Keratinocyte (primary cell): ENCODE data around the gene SCFD2. TPM values are rescaled to one million over a fixed set of nuclear protein-coding genes. Genes with fewer than 3 reads are reported as not detected.
"Not testable (repeated sequence)": the region's sequence is repeated elsewhere in the genome, so short reads cannot be mapped to it uniquely, and the experiment has no call there.

Experiments used
- DNase-seq: peaks from one replicate; pipeline ENCODE4 v3.0.0-alpha.2; 2011; ENCODE audit warnings: low read depth, missing footprints, low spot score
- FAIRE-seq: peaks from 2 replicates; lab custom pipeline; 2011; peaks lifted over from hg19 to GRCh38; lab: Jason Lieb, UNC
- H2AFZ ChIP-seq: 2 replicates; pipeline ENCODE4 v1.6.0; 2012; ENCODE audit warnings: low read length, control low read depth, inconsistent platforms; ENCODE audit not compliant: control insufficient read depth
- H3K27ac ChIP-seq: 2 replicates; pipeline ENCODE4 v1.5.1; 2011; ENCODE audit warnings: low read length; ENCODE audit not compliant: control insufficient read depth, insufficient read depth
- H3K27me3 ChIP-seq: 3 replicates; pipeline ENCODE4 v1.6.0; 2011; ENCODE audit warnings: low read length; ENCODE audit not compliant: control insufficient read depth, insufficient read depth; ENCODE audit errors: extremely low read depth
- H3K36me3 ChIP-seq, 2 experiments: 2 replicates in 1 of 2; 3 replicates in 1 of 2; pipeline ENCODE4 v1.5.1; 2011; ENCODE audit warnings: low read length in 2 of 2, mild to moderate bottlenecking in 1 of 2; ENCODE audit not compliant: control insufficient read depth in 2 of 2, insufficient read depth in 2 of 2; ENCODE audit errors: extremely low read depth in 1 of 2
- H3K4me1 ChIP-seq: 3 replicates; pipeline ENCODE4 v1.5.1; 2011; ENCODE audit warnings: low read length; ENCODE audit not compliant: control insufficient read depth, insufficient read depth; ENCODE audit errors: extremely low read depth
- H3K4me2 ChIP-seq: 3 replicates; pipeline ENCODE4 v1.6.0; 2011; ENCODE audit warnings: low read depth, low read length; ENCODE audit not compliant: control insufficient read depth, insufficient read depth; ENCODE audit errors: extremely low read depth
- H3K4me3 ChIP-seq, 3 experiments: fragments of 200-600 bp in 1 of 3; sonication (generic) in 1 of 3; 2 replicates in 2 of 3; 3 replicates in 1 of 3; pipeline ENCODE4 v1.5.1; 2011 to 2016; ENCODE audit warnings: low read length in 3 of 3, mild to moderate bottlenecking in 3 of 3, control low read depth in 2 of 3, inconsistent platforms in 1 of 3, low read depth in 1 of 3, mixed read lengths in 1 of 3, mixed run types in 1 of 3, moderate library complexity in 1 of 3; ENCODE audit not compliant: control insufficient read depth in 2 of 3, insufficient read depth in 2 of 3; ENCODE audit errors: extremely low read depth in 1 of 3
- H3K79me2 ChIP-seq: 2 replicates; pipeline ENCODE4 v1.6.0; 2012; ENCODE audit warnings: low read length; ENCODE audit not compliant: control insufficient read depth, insufficient read depth
- H3K9ac ChIP-seq: 3 replicates; pipeline ENCODE4 v1.6.0; 2011; ENCODE audit warnings: low read length; ENCODE audit not compliant: control insufficient read depth, insufficient read depth; ENCODE audit errors: extremely low read depth
- H3K9me1 ChIP-seq: 3 replicates; pipeline ENCODE4 v1.6.0; 2011; ENCODE audit warnings: low read length; ENCODE audit not compliant: control insufficient read depth, insufficient read depth; ENCODE audit errors: extremely low read depth
- H3K9me3 ChIP-seq: 2 replicates; pipeline ENCODE4 v1.5.1; 2012; ENCODE audit warnings: low read depth, low read length; ENCODE audit not compliant: control insufficient read depth
- H4K20me1 ChIP-seq: 3 replicates; pipeline ENCODE4 v1.6.0; 2011; ENCODE audit warnings: low read length; ENCODE audit not compliant: control insufficient read depth, insufficient read depth; ENCODE audit errors: extremely low read depth
- CTCF ChIP-seq, 3 experiments: IDR thresholded peaks in 1 of 3; conservative IDR thresholded peaks in 1 of 3; optimal IDR thresholded peaks in 1 of 3; 2 replicates in 2 of 3; 3 replicates in 1 of 3; pipeline versions ENCODE3 to v1.5.1; 2011; ENCODE audit warnings: low read length in 3 of 3, mild to moderate bottlenecking in 3 of 3, moderate library complexity in 2 of 3, control low read depth in 1 of 3, inconsistent platforms in 1 of 3; ENCODE audit not compliant: insufficient read depth in 2 of 3; ENCODE audit errors: extremely low read depth in 1 of 3
- EZH2 ChIP-seq: IDR thresholded peaks from one replicate; pipeline ENCODE4 v1.6.1; 2012; ENCODE audit warnings: inconsistent platforms, mild to moderate bottlenecking, low read length, moderate library complexity
- dilution Hi-C: fragments of 300-500 bp; cut with MboI; formaldehyde crosslinking; loops from one replicate; pipeline ENCODE4 v1.7.0; 2020; ENCODE audit warnings: low sequenced_read_pairs; ENCODE audit not compliant: extremely low pct_ligation_motif_present
- polyA plus RNA-seq, 5 experiments: library from polyadenylated mRNA; depleted of rRNA in 3 of 5; stranded (reverse) in 3 of 5; stranded (forward) in 1 of 5; unstranded in 1 of 5; fragments of >200 nt; gene quantifications; 1 replicate in 1 of 5; 2 replicates in 3 of 5; 3 replicates in 1 of 5; pipeline versions ENCODE4 v1.2.1 to v1.2.3, GENCODE V29; 2011 to 2012; ENCODE audit warnings: missing spikeins in 2 of 5, low read depth in 1 of 5, low replicate concordance in 1 of 5

The SCFD2 gene
- polyA plus RNA-seq, 1 donor (not counting 4 experiments of a cell fraction or from before 2014, with no cell fraction given): 13.9 TPM

DNA sequence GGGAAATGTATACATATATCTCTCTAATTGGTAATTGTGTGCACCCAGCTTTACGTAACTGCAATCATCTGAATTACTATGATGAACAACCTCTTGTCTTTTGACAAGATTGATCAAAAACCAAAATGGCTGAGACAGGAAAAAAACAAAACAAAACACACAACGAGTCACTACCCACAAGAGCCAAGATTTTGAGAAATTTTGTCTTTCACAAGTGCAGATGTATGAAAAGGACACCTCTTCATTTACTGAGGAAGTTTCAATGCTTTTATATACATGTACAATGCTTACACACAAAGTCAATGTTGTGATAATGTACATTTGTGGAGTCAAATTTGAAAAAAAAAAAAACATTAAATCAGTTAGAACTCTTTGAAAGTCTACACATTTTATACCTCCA, 224.6 kb downstream of the SCFD2 start:
- Histone ChIP-seq H3K9me3 (no peaks in the 10 kb centered on the region), H3K4me3 (no peak overlapping the region), H3K79me2 (no peaks in the 10 kb centered on the region), H3K9ac (no peak overlapping the region), H3K27me3 (no peaks in the 10 kb centered on the region), H3K4me2 (no peak overlapping the region), H3K27ac (no peak overlapping the region), H3K36me3 (no peaks in the 10 kb centered on the region), H4K20me1 (no peaks in the 10 kb centered on the region), H3K9me1 (no peaks in the 10 kb centered on the region), H3K4me1 (no peaks in the 10 kb centered on the region), H2AFZ (no peak overlapping the region)
- dilution Hi-C loops: no loop called here
- DNase-seq: no peak
- no peak for FAIRE-seq
- TF ChIP-seq CTCF (optimal IDR thresholded peaks at IDR 0.05 in 1 of 3, IDR thresholded peaks at IDR 0.05 in 1 of 3, conservative IDR thresholded peaks at IDR 0.05 in 1 of 3; ENCODE audit: extremely low read depth in 1 of 3, insufficient read depth in 2 of 3, low read length in 3 of 3) (no peak), EZH2 (no peak)

GRCh38 chr4:53139256-53139655, 226.6 kb downstream of the SCFD2 start:
- DNase-seq, H3K9ac ChIP-seq, H3K27me3 ChIP-seq, H2AFZ ChIP-seq, FAIRE-seq, H3K4me1 ChIP-seq, H3K27ac ChIP-seq, H3K36me3 ChIP-seq, H4K20me1 ChIP-seq, H3K79me2 ChIP-seq, H3K9me1 ChIP-seq, dilution Hi-C loops, H3K4me3 ChIP-seq, H3K4me2 ChIP-seq, H3K9me3 ChIP-seq: not testable (repeated sequence)

GRCh38 chr4:53137468-53137867, 228.4 kb downstream of the SCFD2 start:
- H3K79me2 ChIP-seq: no peaks in the 10 kb centered on the region
- H3K27me3 ChIP-seq: no peaks in the 10 kb centered on the region
- no peak overlapping the region for H3K27ac ChIP-seq
- H3K4me3 ChIP-seq: no peak overlapping the region
- no peaks in the 10 kb centered on the region for H3K9me1 ChIP-seq
- H3K4me1 ChIP-seq: no peaks in the 10 kb centered on the region
- H3K36me3 ChIP-seq: no peaks in the 10 kb centered on the region
- no peak overlapping the region for H2AFZ ChIP-seq
- no peaks in the 10 kb centered on the region for H3K9me3 ChIP-seq
- dilution Hi-C loops: no loop called here
- H3K4me2 ChIP-seq: no peak overlapping the region
- FAIRE-seq (no peak), DNase-seq (no peak)
- no peak overlapping the region for H3K9ac ChIP-seq
- TF ChIP-seq EZH2 (no peak), CTCF (optimal IDR thresholded peaks at IDR 0.05 in 1 of 3, IDR thresholded peaks at IDR 0.05 in 1 of 3, conservative IDR thresholded peaks at IDR 0.05 in 1 of 3; ENCODE audit: extremely low read depth in 1 of 3, insufficient read depth in 2 of 3, low read length in 3 of 3) (no peak)
- H4K20me1 ChIP-seq: no peaks in the 10 kb centered on the region
